GM21619 (cell line): ENCODE results near the gene GSE1.

ENCODE experiments used
- ATAC-seq: cut with Tn5 transposase; IDR thresholded peaks from one replicate; pipeline ENCODE4 v1.9.1; 2021; ENCODE audit not compliant: unreplicated experiment

GSE1 gene

DNA sequence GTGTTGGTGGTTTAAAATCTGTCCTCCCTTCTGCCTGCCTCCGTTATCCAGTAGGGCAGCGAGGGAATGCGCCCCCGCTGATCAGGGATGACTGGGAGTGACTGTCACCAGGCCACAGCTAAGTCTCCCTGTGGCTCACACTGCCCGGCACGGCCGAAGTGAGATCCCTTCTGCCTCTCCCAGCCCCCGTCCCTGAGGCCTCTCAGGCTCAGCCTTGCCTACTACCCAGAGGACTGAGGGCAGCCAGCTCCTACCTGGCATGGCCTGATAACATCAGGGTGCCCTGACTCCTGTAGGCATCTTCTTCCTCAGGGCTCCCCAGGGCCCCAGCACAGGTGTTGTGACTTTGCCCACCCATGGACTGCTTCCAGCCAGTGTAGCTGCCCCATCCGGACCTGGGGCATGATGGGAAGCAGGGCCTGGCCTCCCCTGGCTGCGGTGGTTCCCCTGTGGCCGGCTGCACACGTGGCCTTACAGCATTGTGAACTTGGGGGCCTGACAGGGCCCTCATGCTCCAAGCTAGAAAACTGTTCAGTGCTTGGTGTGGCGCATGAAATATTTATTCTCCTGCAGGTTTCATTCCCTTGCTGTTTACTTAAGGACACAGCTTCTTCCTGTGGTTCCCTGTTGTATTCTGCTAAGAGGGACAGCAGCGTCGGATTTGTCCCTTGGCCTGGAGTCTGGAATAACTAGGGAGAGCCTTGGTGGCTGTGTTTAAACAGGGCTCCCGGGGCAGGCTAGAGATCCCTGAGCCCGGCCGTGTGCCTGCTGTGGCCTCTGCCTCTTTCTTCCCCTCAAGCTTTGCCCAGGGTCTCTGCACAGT, 45.6 kb downstream of the GSE1 start:
- no peak for ATAC-seq

DNA sequence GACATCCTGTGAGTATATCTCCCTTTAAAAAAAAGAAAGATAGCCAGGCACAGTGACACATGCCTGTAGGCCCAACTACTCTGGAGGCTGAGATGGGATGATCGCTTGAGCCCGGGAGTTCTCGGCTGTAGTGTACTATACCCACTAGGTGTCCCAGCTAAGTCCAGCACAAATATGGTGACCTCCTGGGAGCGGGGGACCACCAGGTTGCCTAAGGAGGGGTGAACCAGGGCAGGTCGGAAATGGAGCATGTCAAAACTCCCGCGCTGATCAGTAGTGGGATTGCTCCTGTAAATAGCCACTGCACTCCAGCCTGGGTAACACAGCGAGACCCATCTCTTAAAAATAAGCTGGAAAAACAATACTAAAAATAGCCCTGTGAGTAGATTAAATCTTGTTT, 46.2 kb downstream of the GSE1 start:
- ATAC-seq, result no peak

DNA sequence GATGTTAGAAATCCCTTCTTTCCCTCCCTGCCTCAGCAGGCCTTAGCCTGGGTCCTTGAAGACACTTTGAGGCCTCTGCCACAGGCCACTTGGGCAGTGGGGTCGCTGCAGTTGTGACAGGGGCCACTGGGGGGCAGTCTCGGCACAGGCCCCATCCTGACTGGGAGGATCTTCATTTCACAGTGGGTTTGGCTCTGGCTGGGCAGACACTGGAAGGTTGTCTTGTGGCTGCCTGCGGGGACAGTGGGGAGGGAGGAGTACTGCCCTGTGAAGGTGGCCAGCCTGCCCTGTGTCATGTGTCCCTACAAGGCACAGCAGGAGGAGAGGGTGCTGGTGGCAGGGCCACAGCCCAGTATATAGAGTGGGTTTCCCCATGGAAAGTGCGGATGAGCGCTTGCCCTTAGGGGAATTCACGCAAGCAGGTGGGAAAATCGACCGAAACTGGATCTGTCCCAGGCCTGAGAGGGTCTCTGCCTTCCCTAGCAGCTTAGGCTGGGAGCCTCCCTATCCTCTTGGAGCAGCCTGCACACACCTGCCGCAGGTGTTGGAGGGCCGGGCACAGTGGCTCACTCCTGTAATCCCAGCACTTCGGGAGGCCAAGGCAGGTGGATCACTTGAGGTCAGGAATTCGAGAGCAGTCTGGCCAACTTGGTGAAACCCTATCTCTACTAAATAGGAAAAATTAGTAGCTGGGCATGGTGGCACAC, 46.8 kb downstream of the GSE1 start:
- ATAC-seq, result no peak

DNA sequence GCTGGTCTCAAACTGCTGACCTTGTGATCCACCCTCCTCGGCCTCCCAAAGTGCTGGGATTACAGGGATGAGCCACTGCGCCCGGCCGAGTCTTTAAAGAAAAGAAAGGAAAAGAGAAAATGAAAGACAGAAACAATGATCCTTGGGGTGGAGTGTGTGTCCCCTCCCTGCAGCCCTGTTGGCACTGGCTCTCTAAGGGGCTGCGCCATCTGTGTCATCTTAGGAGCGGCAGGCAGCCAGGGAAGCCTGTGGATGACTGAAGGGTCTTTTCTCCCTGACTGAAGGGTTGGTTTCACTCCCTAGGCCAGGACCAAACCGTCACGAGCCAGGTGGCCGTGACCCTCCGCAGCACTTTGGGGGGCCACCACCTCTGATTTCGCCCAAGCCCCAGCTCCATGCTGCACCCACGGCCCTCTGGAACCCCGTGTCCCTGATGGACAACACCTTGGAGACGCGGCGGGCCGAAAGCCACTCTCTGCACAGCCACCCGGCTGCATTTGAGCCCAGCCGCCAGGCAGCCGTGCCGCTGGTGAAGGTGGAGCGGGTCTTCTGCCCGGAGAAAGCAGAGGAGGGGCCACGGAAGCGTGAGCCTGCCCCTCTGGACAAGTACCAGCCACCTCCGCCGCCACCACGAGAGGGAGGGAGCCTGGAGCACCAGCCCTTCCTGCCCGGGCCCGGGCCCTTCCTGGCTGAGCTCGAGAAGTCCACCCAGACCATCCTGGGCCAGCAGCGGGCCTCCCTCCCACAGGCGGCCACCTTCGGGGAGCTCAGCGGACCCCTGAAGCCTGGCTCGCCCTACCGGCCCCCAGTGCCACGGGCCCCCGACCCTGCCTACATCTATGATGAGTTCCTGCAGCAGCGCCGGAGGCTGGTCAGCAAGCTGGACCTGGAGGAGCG, 48.0 kb downstream of the GSE1 start:
- ATAC-seq, result no peak

DNA sequence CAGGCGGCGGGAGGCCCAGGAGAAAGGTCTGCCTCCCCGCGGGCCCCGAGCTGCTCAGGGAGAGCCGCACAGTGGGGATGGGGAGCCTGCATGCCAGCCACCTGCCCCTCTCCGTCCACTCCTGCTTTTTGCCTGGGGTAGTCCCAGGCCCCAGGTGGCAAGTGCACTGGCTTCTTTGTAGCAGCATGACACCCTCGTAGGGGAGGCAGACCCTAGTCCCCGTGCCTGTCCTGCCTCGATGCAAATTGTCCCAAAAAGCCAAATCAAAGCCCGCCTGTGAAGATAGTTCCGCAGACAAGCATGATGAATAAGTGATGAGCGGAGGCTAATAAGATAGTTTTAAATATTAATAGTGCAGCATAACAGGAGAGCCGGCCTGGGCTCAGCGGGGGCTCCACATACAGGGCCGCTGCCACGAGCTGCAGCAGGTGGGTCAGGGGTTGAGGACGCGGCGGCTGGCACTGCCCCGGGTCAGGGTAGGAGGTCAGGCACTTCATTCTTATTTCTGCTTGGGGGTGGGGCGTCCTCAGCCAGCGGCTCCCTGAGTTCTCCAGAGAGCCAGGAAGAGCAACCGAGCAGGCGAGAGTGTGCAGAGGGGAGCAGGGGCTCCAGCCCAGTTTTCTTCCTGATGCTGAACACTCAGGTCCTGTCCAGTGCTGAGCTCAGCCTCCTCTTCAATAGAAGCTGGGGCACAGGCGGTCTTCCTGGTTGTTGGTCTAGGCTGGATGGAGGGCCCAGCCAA, 48.8 kb downstream of the GSE1 start:
- no peak for ATAC-seq

DNA sequence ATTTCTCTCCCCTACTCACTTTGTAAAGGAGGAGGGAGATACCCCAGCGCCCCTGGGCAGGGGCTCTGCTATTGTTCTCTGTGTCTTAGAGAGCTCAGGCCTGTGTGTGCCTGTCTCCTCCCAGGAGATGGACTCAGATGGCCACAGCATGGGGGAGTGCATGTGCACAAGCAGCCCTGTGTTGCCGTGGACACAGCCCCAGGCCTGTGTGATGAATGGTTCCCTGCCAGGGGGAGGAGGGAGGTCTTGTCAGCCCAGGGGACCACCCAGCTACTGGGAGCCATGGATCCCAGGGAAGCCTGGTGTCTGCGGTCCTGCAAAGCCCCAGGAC, 49.3 kb downstream of the GSE1 start:
- ATAC-seq, result no peak

DNA sequence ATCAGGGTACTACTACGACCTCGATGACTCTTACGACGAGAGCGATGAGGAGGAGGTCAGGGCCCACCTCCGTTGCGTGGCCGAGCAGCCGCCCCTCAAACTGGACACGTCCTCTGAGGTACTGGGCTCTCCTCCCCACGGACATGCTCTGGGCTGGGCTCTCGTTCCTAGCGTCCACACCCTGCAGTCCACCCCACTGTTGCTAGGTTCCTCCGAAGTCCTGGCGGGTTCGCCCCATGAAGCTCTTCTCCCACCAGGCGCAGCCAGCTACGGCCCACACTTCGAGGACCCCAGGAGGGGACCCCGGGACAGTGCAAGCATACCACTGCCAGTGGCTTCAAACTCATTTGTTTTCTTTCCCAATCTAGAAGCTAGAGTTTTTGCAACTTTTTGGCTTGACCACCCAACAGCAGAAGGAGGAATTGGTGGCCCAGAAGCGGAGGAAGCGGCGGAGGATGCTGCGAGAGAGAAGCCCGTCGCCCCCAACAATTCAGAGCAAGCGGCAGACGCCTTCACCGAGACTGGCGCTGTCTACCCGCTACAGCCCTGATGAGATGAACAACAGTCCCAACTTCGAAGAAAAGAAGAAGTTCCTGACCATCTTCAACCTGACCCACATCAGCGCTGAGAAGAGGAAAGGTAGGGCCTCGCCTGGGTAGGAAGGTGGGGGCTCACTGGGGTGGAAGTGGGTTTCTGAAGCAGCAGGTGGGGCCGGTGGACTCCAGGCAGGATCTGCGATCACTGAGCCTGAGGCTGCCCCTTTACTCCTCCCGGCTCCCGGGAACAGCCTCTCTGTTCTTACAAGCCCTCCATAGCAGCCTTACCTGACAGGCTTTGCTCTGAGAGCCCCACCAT, 50.1 kb downstream of the GSE1 start:
- ATAC-seq, result no peak

DNA sequence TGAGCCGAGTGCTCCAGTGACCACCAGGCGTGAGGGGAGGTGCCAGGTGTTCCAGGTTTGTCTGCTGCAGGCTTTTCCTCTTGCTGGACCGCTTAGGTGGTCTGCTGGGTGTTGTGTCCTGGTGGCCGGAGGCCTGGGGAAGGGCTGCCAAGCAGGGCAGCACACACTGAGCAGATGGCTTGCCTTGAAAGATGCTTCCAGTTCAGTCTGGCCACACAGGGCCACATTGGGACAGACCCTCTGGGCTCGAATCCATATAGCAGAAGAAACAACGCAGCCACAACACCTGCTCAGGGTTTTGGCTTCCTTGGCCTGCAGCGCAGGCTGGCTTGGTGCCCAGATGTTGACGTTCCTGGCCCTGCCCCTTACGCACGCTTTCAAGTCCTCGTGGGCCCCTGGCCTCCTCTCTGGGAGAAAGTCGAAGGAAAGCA, 50.8 kb downstream of the GSE1 start:
- ATAC-seq, result no peak

DNA sequence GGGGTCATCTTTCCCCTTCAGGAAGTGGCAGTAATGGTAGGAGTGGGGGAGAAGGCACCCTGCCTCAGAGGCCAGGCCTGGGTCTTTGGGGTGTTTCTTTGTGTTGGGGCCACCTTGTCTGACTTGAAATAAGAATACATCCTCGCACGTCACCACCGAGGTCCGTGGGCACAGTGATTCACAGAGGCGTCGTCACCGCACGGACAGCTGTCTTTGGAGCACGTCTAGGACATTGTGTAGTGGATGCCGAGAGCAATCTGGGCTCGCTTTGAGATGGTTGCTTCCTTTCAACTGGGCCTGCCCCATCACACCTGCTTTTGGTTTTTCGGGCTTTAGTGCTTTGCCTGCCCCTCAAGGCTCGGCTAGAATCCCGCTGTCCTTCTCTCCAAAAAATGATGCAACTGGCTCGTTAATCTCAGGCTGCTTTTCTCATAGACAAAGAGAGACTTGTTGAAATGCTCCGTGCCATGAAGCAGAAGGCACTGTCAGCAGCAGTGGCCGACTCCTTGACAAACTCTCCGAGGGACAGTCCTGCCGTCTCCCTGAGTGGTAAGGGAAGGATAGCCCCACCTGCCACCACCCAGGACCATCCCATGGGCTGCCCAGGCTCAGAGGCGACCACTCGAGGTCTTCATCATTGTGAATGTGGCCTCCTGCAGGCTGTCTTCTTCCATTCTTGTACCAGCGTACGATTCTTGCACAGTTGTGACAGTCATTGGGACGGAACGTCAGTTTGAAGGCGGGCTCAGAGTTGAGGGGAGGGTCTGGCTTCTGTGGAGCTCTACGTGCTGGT, 51.7 kb downstream of the GSE1 start:
- no peak for ATAC-seq

DNA sequence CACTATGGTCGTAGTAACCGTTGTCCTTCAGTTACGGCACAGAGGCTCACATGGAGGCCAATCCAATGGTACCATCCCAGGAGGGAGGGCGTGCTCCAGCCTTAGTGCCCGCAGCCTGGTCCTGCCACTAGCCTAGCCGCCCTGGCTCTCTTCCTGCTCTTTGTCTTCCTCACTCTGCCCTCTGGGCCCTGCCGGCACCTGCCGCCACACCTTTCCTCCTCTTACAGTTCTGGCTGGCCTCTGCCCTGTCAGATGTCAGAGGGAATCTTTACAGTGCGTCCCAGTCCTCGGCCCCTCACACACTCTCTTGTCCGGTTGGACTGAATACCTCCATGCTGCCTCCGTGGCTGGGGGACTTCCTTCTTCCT, 52.2 kb downstream of the GSE1 start:
- no peak for ATAC-seq

DNA sequence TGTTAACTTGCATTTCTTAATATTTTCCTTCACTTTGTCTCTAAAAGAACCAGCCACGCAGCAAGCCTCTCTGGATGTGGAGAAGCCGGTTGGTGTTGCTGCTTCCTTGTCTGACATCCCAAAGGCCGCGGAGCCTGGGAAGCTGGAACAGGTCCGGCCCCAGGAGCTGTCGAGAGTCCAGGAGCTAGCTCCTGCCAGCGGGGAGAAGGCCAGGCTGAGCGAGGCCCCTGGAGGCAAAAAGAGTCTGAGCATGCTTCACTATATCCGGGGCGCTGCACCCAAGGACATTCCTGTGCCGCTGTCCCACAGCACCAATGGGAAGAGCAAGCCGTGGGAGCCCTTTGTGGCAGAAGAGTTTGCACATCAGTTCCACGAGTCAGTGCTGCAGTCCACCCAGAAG, 52.8 kb downstream of the GSE1 start:
- ATAC-seq, result no peak

DNA sequence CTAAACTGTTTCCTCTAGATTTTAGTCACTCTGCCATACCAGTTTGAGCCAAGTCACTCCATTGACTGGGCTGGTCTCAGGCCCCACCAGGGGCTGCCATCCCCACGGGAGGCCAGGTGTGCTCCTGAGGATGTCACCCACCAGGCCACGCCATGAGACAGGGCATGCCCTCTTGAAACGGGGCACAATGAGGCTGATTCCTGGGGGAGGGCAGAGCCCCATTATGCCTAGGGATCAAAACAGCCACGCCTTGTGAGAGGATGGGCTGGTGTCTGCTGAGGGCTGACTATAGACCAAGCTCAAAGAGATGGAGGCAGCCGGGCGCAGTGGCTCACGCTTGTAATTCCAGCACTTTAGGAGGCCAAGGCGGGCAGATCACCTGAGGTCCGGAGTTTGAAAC, 54.1 kb downstream of the GSE1 start:
- ATAC-seq, result no peak

DNA sequence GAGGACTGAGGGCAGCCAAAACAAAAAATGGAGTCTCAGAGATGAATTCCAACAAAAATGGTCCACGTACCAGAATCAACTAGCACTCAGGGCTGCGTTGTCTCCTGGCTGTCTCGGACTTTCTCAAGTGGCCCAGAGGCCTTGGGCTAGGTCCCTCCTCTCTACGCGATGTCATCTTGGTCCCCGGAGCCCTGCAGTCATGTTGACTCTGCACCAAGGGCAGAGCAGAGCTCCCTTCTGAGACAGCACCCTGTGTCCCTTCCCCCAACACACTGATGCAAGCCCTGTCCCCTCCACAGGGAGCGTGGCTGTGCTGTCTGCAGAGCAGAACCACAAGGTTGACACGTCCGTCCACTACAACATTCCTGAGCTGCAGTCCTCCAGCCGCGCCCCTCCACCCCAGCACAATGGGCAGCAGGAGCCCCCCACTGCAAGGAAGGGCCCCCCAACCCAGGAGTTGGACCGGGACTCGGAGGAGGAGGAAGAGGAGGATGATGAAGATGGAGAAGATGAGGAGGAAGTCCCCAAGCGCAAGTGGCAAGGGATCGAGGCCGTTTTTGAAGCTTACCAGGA, 54.8 kb downstream of the GSE1 start:
- no peak for ATAC-seq

DNA sequence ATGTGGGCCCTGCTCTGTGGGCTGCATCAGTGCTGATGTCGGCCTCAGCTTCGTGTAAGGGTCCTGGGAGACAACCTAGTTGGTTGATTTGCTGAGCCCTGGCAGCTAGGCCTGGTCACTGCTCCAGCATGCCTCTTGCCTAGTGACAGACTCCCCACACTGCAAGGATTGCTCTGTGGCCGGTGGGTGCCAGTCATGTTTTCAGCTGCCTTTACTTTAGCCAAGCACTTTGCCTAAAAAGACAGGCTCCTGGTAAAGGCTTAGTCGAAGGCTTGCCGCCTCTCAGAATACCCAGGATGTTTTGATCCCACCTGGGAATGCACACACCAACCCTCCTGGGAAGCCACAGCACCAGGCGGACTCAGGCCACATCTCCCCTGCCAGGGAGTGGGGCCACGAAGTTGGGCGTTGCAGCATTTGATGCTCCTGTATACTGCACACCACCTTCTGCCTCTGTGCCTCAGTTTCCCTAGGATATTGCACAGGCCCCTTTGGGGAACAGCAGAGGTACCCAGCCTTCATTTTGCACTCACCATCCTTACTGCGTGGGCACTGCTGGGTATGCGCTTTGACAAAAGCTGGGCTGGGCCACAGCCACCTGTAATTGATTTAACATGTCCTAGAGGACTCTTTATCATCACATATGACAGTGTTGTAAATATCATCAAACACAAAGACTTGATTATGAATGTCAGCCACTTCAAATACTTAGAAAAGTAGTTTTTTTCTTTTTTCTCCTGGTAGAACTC, 55.7 kb downstream of the GSE1 start:
- ATAC-seq, result no peak

DNA sequence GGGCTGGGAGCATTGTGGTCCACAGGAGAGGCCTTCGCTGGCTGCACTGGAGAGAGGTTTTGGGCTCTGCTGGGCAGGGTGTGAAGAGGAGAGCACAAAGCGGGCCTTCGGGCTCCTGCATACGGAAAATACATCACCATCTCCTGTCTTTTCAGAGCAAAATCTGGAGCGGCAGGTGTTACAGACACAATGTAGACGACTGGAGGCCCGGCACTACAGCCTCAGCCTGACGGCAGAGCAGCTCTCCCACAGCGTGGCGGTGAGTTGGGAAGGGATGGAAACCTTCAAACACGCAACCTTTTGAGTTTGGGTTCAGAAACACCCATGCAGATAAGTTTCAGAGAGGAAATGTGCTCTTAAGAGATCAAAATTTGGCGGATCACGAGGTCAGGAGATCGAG, 57.7 kb downstream of the GSE1 start:
- ATAC-seq, result no peak

DNA sequence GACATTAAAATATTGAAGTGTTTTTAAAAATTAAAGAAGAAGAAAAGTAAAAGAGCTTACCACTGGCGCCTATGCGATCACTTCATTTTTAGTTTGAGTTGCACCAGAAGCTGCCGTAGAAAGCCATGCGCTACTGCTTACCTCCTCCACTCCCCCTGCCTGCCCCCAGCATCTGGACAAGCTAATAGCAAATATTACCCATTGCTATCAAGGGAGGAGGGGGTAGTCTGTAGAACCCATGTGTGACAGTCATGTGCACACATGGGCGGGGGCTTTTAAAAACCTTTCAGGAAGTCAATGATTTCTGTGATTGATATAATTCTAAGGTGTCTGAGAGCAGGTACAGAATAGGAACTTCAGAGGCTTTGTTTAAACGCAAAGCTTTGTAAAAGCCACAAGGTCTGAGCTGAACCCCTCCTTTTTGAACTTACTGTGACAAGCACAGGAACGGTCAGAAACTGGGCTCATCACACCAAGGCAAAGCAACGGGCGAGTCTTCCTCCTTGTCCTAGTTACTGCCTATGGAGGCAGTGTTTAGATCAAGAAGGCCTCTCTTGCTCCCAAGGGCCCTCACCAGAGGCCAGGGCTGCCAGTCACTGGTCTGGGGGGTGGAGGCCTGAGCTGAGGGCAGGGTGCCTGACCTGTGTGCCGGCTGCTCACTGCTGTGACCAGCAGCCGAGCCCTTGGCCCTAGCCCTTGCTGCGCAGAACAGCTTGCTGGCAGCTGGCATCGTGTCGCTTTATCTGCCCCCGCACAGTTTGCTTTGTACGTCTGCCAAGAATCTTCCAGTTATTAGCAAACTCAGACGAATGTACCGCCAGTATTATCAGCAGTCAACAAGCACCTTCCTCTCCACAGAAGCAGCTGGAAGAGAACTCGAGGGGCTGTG, 60.7 kb downstream of the GSE1 start:
- ATAC-seq, result no peak

DNA sequence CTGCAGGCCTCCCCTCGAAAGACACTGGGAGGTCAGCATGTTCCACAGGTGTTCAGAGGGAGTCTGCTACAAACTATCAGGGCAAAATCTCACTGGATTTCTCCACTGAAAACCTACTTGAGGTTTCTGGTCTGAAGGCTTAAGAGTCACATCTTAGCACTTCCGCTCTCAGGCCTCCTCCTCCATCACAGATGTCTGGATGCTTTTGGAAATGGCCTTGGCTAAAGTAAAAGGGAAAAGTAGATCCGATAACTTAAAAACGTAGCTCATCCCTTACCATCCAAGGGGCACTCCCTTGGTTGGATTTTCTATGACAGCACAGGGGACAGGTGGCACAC, 61.3 kb downstream of the GSE1 start:
- no peak for ATAC-seq
